ENCODE measurements around the gene KCTD16. TPM values are rescaled to one million over a fixed set of nuclear protein-coding genes. Genes with fewer than 3 reads are reported as not detected.

The KCTD16 gene
- total RNA-seq, 1 experiment from 2014 or later: 0.64 TPM

DNA sequence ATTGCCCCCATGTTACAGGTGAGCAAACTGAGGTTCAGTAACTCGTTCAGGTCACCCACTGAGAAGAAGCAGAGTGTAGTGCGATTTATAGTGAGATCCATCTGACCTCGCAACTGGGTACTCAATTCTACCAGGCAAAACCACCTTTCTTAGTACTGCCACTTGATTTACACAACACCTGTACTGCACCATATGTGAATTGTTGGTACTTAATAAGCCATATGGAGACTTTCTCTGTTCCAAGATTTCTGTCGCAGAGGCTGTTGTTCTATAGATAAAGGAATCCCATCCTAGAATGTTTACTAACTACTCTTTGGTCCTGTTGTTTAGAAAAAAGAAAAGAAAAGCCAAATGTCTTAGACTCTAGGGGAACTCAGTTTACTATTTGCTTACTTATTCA lies 287.5 kb downstream of the KCTD16 start:
- Histone ChIP-seq H3K4me3 (replicated peaks in 1 of 2; ENCODE audit: low read depth in 1 of 2, low read length in 2 of 2) (no peak overlapping the region), H3K27me3 (ENCODE audit: insufficient read depth, low read length) (no peaks in the 10 kb centered on the region), H3K79me2 (ENCODE audit: insufficient read depth, low read length) (no peaks in the 10 kb centered on the region), H3K36me3 (ENCODE audit: control insufficient read depth in 1 of 2, insufficient read depth in 2 of 2, low read length in 2 of 2) (no peaks in the 10 kb centered on the region), H4K20me1 (ENCODE audit: insufficient read depth) (no peaks in the 10 kb centered on the region), H3K9ac (ENCODE audit: low read length) (no peak overlapping the region), H3K4me1 (ENCODE audit: control insufficient read depth in 1 of 2, insufficient read depth in 2 of 2, low read length in 2 of 2) (no peaks in the 10 kb centered on the region), H3K4me2 (ENCODE audit: low read length) (no peak overlapping the region), H3K27ac (ENCODE audit: low read depth, low read length) (no peak overlapping the region), H3K9me3 (ENCODE audit: control insufficient read depth in 1 of 2, insufficient read depth in 1 of 2, low read depth in 1 of 2, low read length in 2 of 2) (no peaks in the 10 kb centered on the region), H2AFZ (ENCODE audit: low read depth, low read length, poor library complexity, severe bottlenecking) (no peak overlapping the region), H3K9me2 (ENCODE audit: insufficient read depth) (no peaks in the 10 kb centered on the region)
- ChIA-PET CTCF (no interaction called here), RAD21 (ENCODE audit: low non-redundant PET in 1 of 2, low total read pairs in 2 of 2, uncharacterized antibody in 2 of 2, unreplicated experiment in 2 of 2) (no interaction called here), POLR2A (no interaction called here)
- BruUV-seq (replicated peaks): no TSS peak
- TF ChIP-seq YY1 (IDR thresholded peaks at IDR 0.05; ENCODE audit: extremely low read depth, insufficient replicate concordance, low read depth, low read length) (no peak), SRF (IDR thresholded peaks at IDR 0.05; ENCODE audit: low read depth) (no peak)
- TF ChIP-seq, protein P1, sequence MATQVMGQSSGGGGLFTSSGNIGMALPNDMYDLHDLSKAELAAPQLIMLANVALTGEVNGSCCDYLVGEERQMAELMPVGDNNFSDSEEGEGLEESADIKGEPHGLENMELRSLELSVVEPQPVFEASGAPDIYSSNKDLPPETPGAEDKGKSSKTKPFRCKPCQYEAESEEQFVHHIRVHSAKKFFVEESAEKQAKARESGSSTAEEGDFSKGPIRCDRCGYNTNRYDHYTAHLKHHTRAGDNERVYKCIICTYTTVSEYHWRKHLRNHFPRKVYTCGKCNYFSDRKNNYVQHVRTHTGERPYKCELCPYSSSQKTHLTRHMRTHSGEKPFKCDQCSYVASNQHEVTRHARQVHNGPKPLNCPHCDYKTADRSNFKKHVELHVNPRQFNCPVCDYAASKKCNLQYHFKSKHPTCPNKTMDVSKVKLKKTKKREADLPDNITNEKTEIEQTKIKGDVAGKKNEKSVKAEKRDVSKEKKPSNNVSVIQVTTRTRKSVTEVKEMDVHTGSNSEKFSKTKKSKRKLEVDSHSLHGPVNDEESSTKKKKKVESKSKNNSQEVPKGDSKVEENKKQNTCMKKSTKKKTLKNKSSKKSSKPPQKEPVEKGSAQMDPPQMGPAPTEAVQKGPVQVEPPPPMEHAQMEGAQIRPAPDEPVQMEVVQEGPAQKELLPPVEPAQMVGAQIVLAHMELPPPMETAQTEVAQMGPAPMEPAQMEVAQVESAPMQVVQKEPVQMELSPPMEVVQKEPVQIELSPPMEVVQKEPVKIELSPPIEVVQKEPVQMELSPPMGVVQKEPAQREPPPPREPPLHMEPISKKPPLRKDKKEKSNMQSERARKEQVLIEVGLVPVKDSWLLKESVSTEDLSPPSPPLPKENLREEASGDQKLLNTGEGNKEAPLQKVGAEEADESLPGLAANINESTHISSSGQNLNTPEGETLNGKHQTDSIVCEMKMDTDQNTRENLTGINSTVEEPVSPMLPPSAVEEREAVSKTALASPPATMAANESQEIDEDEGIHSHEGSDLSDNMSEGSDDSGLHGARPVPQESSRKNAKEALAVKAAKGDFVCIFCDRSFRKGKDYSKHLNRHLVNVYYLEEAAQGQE (IDR thresholded peaks at IDR 0.05; ENCODE audit: low read depth): no peak
- DNase-seq (ENCODE audit: low read depth, low spot score) (no peak), ATAC-seq (no peak)
- intact Hi-C loops (cut with micrococcal nuclease): no loop called here

DNA sequence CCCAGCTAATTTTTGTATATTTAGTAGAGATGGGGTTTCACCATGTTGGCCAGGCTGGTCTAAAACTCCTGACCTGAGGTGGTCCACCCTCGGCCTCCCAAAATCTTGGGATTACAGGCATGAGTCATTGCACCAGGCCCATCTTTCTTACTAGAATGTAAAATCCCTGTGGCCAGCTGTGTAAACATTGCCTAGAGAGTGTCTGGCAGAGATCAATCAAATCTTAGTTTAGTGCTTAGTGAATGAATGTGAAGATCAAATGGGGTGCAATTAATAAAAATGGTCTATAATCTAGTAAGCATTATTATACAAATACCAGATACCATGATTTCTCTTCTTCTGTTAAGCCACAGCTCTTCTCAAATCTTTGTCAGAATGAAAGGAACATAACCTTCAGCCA lies 289.9 kb downstream of the KCTD16 start:
- no peak for TF ChIP-seq ZNF274 (IDR thresholded peaks at IDR 0.05; ENCODE audit: low read depth, low read length)
- TF ChIP-seq EZH2phosphoT487 (IDR thresholded peaks at IDR 0.05; ENCODE audit: borderline replicate concordance): no peak
- TF ChIP-seq SIN3A (IDR thresholded peaks at IDR 0.05; ENCODE audit: low read depth): no peak
- Histone ChIP-seq H3K27ac (ENCODE audit: low read depth, low read length) (no peak overlapping the region), H3K36me3 (ENCODE audit: control insufficient read depth in 1 of 2, insufficient read depth in 2 of 2, low read length in 2 of 2) (no peaks in the 10 kb centered on the region), H3K4me1 (ENCODE audit: control insufficient read depth in 1 of 2, insufficient read depth in 2 of 2, low read length in 2 of 2) (no peaks in the 10 kb centered on the region), H3K4me3 (replicated peaks in 1 of 2; ENCODE audit: low read depth in 1 of 2, low read length in 2 of 2) (no peak overlapping the region), H3K9me3 (ENCODE audit: control insufficient read depth in 1 of 2, insufficient read depth in 1 of 2, low read depth in 1 of 2, low read length in 2 of 2) (no peaks in the 10 kb centered on the region), H3K27me3 (ENCODE audit: insufficient read depth, low read length) (no peaks in the 10 kb centered on the region), H3K79me2 (ENCODE audit: insufficient read depth, low read length) (no peaks in the 10 kb centered on the region), H3K4me2 (ENCODE audit: low read length) (no peak overlapping the region), H2AFZ (ENCODE audit: low read depth, low read length, poor library complexity, severe bottlenecking) (no peak overlapping the region), H3K9ac (ENCODE audit: low read length) (no peak overlapping the region), H4K20me1 (ENCODE audit: insufficient read depth) (no peaks in the 10 kb centered on the region), H3K9me2 (ENCODE audit: insufficient read depth) (no peaks in the 10 kb centered on the region)
- intact Hi-C loops (cut with micrococcal nuclease): no loop called here
- ATAC-seq (no peak), DNase-seq (ENCODE audit: low read depth, low spot score) (no peak)
- ChIA-PET RAD21 (ENCODE audit: low non-redundant PET in 1 of 2, low total read pairs in 2 of 2, uncharacterized antibody in 2 of 2, unreplicated experiment in 2 of 2) (no interaction called here), POLR2A (no interaction called here), CTCF (no interaction called here)
- no TSS peak for BruUV-seq (replicated peaks)

Data from HCT116 (cell line).